PC-9 (cell line): ENCODE measurements around the gene ERC2. TPM values are rescaled to one million over a fixed set of nuclear protein-coding genes. Genes with fewer than 3 reads are reported as not detected.

Experiments used
- BruUV-seq: library from RNA; stranded (reverse); fragments of 400-500 nt; replicated peaks from 2 replicates; lab custom pipeline; 2021; lab: Mats Ljungman, UMichigan
- CTCF ChIA-PET: fragments of 300-600 bp; sonication (Branson Sonifier 250); formaldehyde crosslinking; loops from one replicate; lab custom pipeline; 2022; ENCODE audit warnings: antibody characterized with exemption; lab: Charles Lee
- POLR2A ChIA-PET: fragments of 300-600 bp; sonication (Branson Sonifier 250); formaldehyde crosslinking; loops from one replicate; lab custom pipeline; 2022; ENCODE audit warnings: antibody characterized with exemption; ENCODE audit not compliant: unreplicated experiment; lab: Charles Lee
- DNase-seq, 2 experiments: peaks; one replicate each; pipeline versions ENCODE4 v3.0.0 to v3.0.0-alpha.2; 2015 to 2022; ENCODE audit warnings: mixed read lengths in 1 of 2
- H2AFZ ChIP-seq: fragments of 200-600 bp; sonication (generic); 2 replicates; pipeline ENCODE4 v1.8.1; 2017; ENCODE audit warnings: antibody characterized with exemption
- H3F3A ChIP-seq: fragments of 200-600 bp; sonication (generic); 2 replicates; pipeline ENCODE4 v1.8.1; 2017; ENCODE audit warnings: antibody characterized with exemption, mild to moderate bottlenecking, low read depth; ENCODE audit not compliant: insufficient read depth
- H3K27ac ChIP-seq: fragments of 200-600 bp; sonication (generic); 2 replicates; pipeline ENCODE4 v1.6.1; 2016; ENCODE audit warnings: mixed run types
- H3K27me3 ChIP-seq: fragments of 200-600 bp; sonication (generic); 2 replicates; pipeline ENCODE4 v1.6.1; 2016; ENCODE audit warnings: low read depth, mixed run types; ENCODE audit not compliant: insufficient read depth
- H3K36me3 ChIP-seq: fragments of 200-600 bp; sonication (generic); 2 replicates; pipeline ENCODE4 v1.6.1; 2016; ENCODE audit warnings: low read depth, mixed run types
- H3K4me1 ChIP-seq: fragments of 200-600 bp; sonication (generic); replicated peaks from 2 replicates; pipeline ENCODE4 v1.6.1; 2016; ENCODE audit warnings: mixed run types; ENCODE audit not compliant: insufficient read depth
- H3K4me2 ChIP-seq: fragments of 200-600 bp; sonication (generic); 2 replicates; pipeline ENCODE4 v1.6.1; 2017; ENCODE audit warnings: mixed run types
- H3K4me3 ChIP-seq: fragments of 200-600 bp; sonication (generic); 2 replicates; pipeline ENCODE4 v1.6.1; 2016; ENCODE audit warnings: mixed run types
- H3K79me2 ChIP-seq: fragments of 200-600 bp; sonication (generic); 2 replicates; pipeline ENCODE4 v1.6.1; 2017; ENCODE audit warnings: low read depth, mixed run types
- H3K9me2 ChIP-seq: fragments of 200-600 bp; sonication (generic); 2 replicates; pipeline ENCODE4 v1.8.1; 2017; ENCODE audit warnings: mild to moderate bottlenecking; ENCODE audit not compliant: insufficient read depth
- H3K9me3 ChIP-seq: fragments of 200-600 bp; sonication (generic); 2 replicates; pipeline ENCODE4 v1.8.1; 2016; ENCODE audit warnings: low read depth; ENCODE audit not compliant: insufficient read depth
- H4K20me1 ChIP-seq: fragments of 200-600 bp; sonication (generic); 2 replicates; pipeline ENCODE4 v1.8.1; 2017; ENCODE audit not compliant: insufficient read depth
- CTCF ChIP-seq: fragments of 200-600 bp; sonication (generic); conservative IDR thresholded peaks from 2 replicates; pipeline ENCODE4 v1.6.1; 2017; ENCODE audit warnings: mixed run types, antibody characterized with exemption, mild to moderate bottlenecking, moderate library complexity
- EZH2 ChIP-seq: fragments of 200-600 bp; sonication (generic); IDR thresholded peaks from 2 replicates; pipeline ENCODE4 v1.8.0; 2017; ENCODE audit warnings: antibody characterized with exemption, low read depth
- intact Hi-C: fragments of 100-400 bp; cut with micrococcal nuclease; formaldehyde crosslinking; loops from one replicate; pipeline ENCODE4 v1.10.0; 2022; ENCODE audit not compliant: unreplicated experiment
- total RNA-seq: library from RNA; stranded (reverse); gene quantifications from 2 replicates; pipeline ENCODE4 v1.2.3, GENCODE V29; 2021

Gene ERC2
- total RNA-seq, 1 experiment from 2014 or later, result 1.4 TPM

GRCh38 chr3:55909373-55909772 lies 558.9 kb downstream of the ERC2 start:
- Histone ChIP-seq H3K79me2 (no peaks in the 10 kb centered on the region), H3K27me3 (no peaks in the 10 kb centered on the region), H3F3A (no peaks in the 10 kb centered on the region), H3K36me3 (no peaks in the 10 kb centered on the region), H2AFZ (no peak overlapping the region), H3K9me2 (no peaks in the 10 kb centered on the region), H3K27ac (no peak overlapping the region), H3K4me2 (no peak overlapping the region), H4K20me1 (no peaks in the 10 kb centered on the region), H3K4me1 (no peaks in the 10 kb centered on the region), H3K4me3 (no peak overlapping the region), H3K9me3 (no peaks in the 10 kb centered on the region)
- TF ChIP-seq CTCF, result no peak
- no peak for TF ChIP-seq EZH2
- intact Hi-C loops, result loop anchor here (10.0 kb wide), 1 partner anchor 135 kb away; no protein-coding TSS in a partner anchor
- no peak for DNase-seq
- POLR2A ChIA-PET, result no interaction called here
- CTCF ChIA-PET, result no interaction called here
- BruUV-seq, result no TSS peak

GRCh38 chr3:55907616-55908015 lies 560.7 kb downstream of the ERC2 start:
- no peaks in the 10 kb centered on the region for H3K79me2 ChIP-seq
- H3K4me3 ChIP-seq, result no peak overlapping the region
- no TSS peak for BruUV-seq
- H2AFZ ChIP-seq, result no peak overlapping the region
- no peaks in the 10 kb centered on the region for H3K4me1 ChIP-seq
- H3K27me3 ChIP-seq, result no peaks in the 10 kb centered on the region
- no peak overlapping the region for H3K4me2 ChIP-seq
- H3F3A ChIP-seq, result no peaks in the 10 kb centered on the region
- H3K9me3 ChIP-seq, result no peaks in the 10 kb centered on the region
- H4K20me1 ChIP-seq, result no peaks in the 10 kb centered on the region
- CTCF ChIA-PET, result no interaction called here
- H3K9me2 ChIP-seq, result no peaks in the 10 kb centered on the region
- POLR2A ChIA-PET, result no interaction called here
- no peak overlapping the region for H3K27ac ChIP-seq
- intact Hi-C loops, result loop anchor here (10.0 kb wide), 1 partner anchor 137 kb away; no protein-coding TSS in a partner anchor
- DNase-seq, result no peak
- no peaks in the 10 kb centered on the region for H3K36me3 ChIP-seq
- no peak for TF ChIP-seq CTCF
- TF ChIP-seq EZH2, result no peak

- H3K27ac ChIP-seq, result no peak overlapping the region
- H3F3A ChIP-seq, result no peaks in the 10 kb centered on the region
- intact Hi-C loops, result loop anchor here (10.0 kb wide), 1 partner anchor 138 kb away; no protein-coding TSS in a partner anchor
- TF ChIP-seq EZH2 (no peak), CTCF (no peak)
- H3K9me2 ChIP-seq, result no peaks in the 10 kb centered on the region
- H3K4me1 ChIP-seq, result no peaks in the 10 kb centered on the region
- no peaks in the 10 kb centered on the region for H3K36me3 ChIP-seq
- ChIA-PET POLR2A (no interaction called here), CTCF (no interaction called here)
- no peaks in the 10 kb centered on the region for H3K27me3 ChIP-seq
- no peaks in the 10 kb centered on the region for H3K79me2 ChIP-seq
- no peak overlapping the region for H3K4me3 ChIP-seq
- no peaks in the 10 kb centered on the region for H4K20me1 ChIP-seq
- no peaks in the 10 kb centered on the region for H3K9me3 ChIP-seq
- no peak overlapping the region for H3K4me2 ChIP-seq
- no peak for DNase-seq
- BruUV-seq, result no TSS peak
- H2AFZ ChIP-seq, result no peak overlapping the region
These were observed 561.4 kb downstream of the ERC2 start for GRCh38 chr3:55906896-55907295.
